HL-60 (cell line): ENCODE measurements around the gene ASB9.

Experiments
- DNase-seq, 2 experiments: peaks; one replicate each; pipeline ENCODE4 v3.0.0-alpha.2; 2010 to 2020; ENCODE audit warnings: low read depth in 1 of 2, low spot score in 1 of 2
- H3K27ac ChIP-seq: fragments of 250-450 bp; sonication (Bioruptor Pico); replicated peaks from 2 replicates; pipeline ENCODE4 v1.5.1; 2020; ENCODE audit warnings: mild to moderate bottlenecking, moderate library complexity
- H3K27me3 ChIP-seq: fragments of 250-450 bp; sonication (Bioruptor Pico); 2 replicates; pipeline ENCODE4 v1.5.1; 2021; ENCODE audit warnings: mild to moderate bottlenecking, moderate library complexity; ENCODE audit not compliant: insufficient read depth, poor library complexity, severe bottlenecking
- H3K4me3 ChIP-seq: replicated peaks from 2 replicates; pipeline ENCODE4 v1.5.1; 2011; ENCODE audit warnings: mild to moderate bottlenecking, control low read depth, low read length; ENCODE audit not compliant: insufficient read depth
- GABPA ChIP-seq: IDR thresholded peaks from 2 replicates; pipeline ENCODE4 v1.6.1; 2012; ENCODE audit warnings: low read depth
- POLR2AphosphoS5 ChIP-seq: IDR thresholded peaks from 2 replicates; pipeline ENCODE4 v1.6.1; 2012; ENCODE audit warnings: low read depth
- SPI1 ChIP-seq: IDR thresholded peaks from 2 replicates; pipeline ENCODE4 v1.6.1; 2012; ENCODE audit warnings: low read depth, mild to moderate bottlenecking, borderline replicate concordance
- TF ChIP-seq, protein P1 (sequence below): IDR thresholded peaks from one replicate; pipeline ENCODE4 v1.5.1; 2011; ENCODE audit warnings: low read length, control low read depth, inconsistent platforms; ENCODE audit not compliant: insufficient read depth
- TF ChIP-seq, protein P2 (sequence below): IDR thresholded peaks from 2 replicates; pipeline ENCODE4 v1.6.1; 2012; ENCODE audit warnings: low read depth; ENCODE audit not compliant: insufficient replicate concordance

Gene ASB9

DNA sequence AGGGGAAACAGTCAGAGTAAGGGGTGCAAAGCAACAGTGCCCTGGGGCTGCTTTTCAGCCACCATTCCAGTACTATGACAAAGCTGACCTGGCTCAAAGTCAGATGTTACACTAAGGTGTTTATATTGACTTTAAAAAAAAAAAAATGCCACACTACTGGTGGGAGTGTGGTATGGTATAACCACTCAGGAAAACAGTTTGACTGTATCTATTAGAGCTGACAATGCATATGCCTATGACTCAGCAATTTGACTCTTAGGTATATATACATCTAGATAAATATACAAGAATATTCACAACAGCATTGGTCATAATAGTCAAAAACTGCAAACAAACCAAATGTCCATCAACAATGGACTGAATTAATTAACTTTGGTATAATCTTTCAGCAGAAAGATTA is 15.0 kb downstream of the ASB9 start:
- DNase-seq = no peak
- H3K4me3 ChIP-seq = no peak overlapping the region
- TF ChIP-seq, protein P1, sequence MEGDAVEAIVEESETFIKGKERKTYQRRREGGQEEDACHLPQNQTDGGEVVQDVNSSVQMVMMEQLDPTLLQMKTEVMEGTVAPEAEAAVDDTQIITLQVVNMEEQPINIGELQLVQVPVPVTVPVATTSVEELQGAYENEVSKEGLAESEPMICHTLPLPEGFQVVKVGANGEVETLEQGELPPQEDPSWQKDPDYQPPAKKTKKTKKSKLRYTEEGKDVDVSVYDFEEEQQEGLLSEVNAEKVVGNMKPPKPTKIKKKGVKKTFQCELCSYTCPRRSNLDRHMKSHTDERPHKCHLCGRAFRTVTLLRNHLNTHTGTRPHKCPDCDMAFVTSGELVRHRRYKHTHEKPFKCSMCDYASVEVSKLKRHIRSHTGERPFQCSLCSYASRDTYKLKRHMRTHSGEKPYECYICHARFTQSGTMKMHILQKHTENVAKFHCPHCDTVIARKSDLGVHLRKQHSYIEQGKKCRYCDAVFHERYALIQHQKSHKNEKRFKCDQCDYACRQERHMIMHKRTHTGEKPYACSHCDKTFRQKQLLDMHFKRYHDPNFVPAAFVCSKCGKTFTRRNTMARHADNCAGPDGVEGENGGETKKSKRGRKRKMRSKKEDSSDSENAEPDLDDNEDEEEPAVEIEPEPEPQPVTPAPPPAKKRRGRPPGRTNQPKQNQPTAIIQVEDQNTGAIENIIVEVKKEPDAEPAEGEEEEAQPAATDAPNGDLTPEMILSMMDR = no peak
- TF ChIP-seq, protein P2, sequence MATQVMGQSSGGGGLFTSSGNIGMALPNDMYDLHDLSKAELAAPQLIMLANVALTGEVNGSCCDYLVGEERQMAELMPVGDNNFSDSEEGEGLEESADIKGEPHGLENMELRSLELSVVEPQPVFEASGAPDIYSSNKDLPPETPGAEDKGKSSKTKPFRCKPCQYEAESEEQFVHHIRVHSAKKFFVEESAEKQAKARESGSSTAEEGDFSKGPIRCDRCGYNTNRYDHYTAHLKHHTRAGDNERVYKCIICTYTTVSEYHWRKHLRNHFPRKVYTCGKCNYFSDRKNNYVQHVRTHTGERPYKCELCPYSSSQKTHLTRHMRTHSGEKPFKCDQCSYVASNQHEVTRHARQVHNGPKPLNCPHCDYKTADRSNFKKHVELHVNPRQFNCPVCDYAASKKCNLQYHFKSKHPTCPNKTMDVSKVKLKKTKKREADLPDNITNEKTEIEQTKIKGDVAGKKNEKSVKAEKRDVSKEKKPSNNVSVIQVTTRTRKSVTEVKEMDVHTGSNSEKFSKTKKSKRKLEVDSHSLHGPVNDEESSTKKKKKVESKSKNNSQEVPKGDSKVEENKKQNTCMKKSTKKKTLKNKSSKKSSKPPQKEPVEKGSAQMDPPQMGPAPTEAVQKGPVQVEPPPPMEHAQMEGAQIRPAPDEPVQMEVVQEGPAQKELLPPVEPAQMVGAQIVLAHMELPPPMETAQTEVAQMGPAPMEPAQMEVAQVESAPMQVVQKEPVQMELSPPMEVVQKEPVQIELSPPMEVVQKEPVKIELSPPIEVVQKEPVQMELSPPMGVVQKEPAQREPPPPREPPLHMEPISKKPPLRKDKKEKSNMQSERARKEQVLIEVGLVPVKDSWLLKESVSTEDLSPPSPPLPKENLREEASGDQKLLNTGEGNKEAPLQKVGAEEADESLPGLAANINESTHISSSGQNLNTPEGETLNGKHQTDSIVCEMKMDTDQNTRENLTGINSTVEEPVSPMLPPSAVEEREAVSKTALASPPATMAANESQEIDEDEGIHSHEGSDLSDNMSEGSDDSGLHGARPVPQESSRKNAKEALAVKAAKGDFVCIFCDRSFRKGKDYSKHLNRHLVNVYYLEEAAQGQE = no peak
- no peak for TF ChIP-seq POLR2AphosphoS5

DNA sequence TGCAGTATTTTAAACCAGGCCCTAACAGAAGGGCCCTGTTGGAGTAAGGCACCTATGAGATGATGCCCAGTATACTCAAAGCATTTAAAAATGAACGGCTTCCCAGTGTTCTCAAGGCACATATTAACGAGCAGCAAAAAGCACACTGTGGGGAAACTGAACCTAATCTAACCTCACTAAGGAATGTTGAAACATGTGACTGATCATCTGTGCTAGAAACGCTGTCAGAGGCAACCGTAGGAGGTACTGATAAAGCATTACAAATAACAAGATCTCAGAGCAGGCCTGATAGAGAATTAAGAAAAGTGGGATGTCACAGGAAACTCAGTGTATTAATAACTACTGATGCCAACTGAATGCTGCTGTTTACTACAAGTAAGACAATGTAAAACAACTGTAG is 24.0 kb downstream of the ASB9 start:
- Histone ChIP-seq H3K4me3 (no peak overlapping the region), H3K27me3 (no peaks in the 10 kb centered on the region), H3K27ac (no peak overlapping the region)
- no peak for DNase-seq
- TF ChIP-seq POLR2AphosphoS5 (no peak), GABPA (no peak)
- TF ChIP-seq, protein P2 = no peak

More for the DNA sequence above, 15.0 kb downstream of the ASB9 start:
- no peaks in the 10 kb centered on the region for H3K27me3 ChIP-seq
- H3K27ac ChIP-seq = no peak overlapping the region

DNA sequence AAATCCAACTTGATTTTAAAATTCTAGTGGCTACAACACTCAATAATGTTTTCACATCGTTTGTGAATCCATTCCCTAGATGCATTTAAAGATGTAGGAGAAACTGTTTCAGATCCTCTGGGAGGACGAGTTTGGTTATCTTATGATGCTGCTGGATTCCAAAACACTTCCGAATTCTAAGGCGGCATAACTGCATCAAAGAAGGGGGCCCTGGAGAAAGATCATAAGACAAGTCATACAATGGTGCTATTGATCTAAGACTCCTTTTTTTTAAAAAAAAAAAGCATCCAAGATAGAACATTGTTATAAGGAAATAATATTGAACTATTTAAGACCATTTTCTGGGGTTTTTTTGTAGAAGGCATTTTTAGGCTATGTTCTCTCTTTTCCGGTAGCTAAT is 25.5 kb downstream of the ASB9 start:
- Histone ChIP-seq H3K27ac (no peak overlapping the region), H3K4me3 (no peak overlapping the region), H3K27me3 (no peaks in the 10 kb centered on the region)
- no peak for DNase-seq
- TF ChIP-seq, protein P2 = no peak
- TF ChIP-seq, protein P1 = no peak
- TF ChIP-seq GABPA (no peak), POLR2AphosphoS5 (no peak), SPI1 (no peak)
